RWPE2 (cell line): ENCODE measurements around the gene GPER1.

Experiments
- ATAC-seq: fragments of 200-7000 bp; cut with Tn5 transposase; 3 replicates; pipeline ENCODE4 v1.9.1; 2021; ENCODE audit warnings: low read depth
- DNase-seq: peaks from one replicate; pipeline ENCODE4 v3.0.0-alpha.2; 2020; ENCODE audit warnings: low spot score
- H3K27ac ChIP-seq: fragments of 450-650 bp; 2 replicates; pipeline ENCODE4 v1.5.1; 2017; ENCODE audit warnings: mild to moderate bottlenecking; ENCODE audit not compliant: poor library complexity, severe bottlenecking
- H3K27me3 ChIP-seq: fragments of 250-450 bp; sonication (Bioruptor Pico); 2 replicates; pipeline ENCODE4 v1.5.1; 2021; ENCODE audit warnings: mild to moderate bottlenecking, moderate library complexity; ENCODE audit not compliant: insufficient read depth, poor library complexity, severe bottlenecking
- H3K36me3 ChIP-seq: fragments of 250-450 bp; sonication (Bioruptor Pico); 2 replicates; pipeline ENCODE4 v1.5.1; 2020; ENCODE audit warnings: low read depth, mild to moderate bottlenecking, moderate library complexity
- H3K4me1 ChIP-seq: fragments of 250-450 bp; sonication (Bioruptor Pico); 2 replicates; pipeline ENCODE4 v1.5.1; 2021; ENCODE audit warnings: mild to moderate bottlenecking, moderate library complexity; ENCODE audit not compliant: insufficient read depth, poor library complexity, severe bottlenecking
- H3K4me3 ChIP-seq: fragments of 250-450 bp; sonication (Bioruptor Pico); 2 replicates; pipeline ENCODE4 v1.5.1; 2021; ENCODE audit warnings: mild to moderate bottlenecking, moderate library complexity; ENCODE audit not compliant: severe bottlenecking
- H3K9me3 ChIP-seq: fragments of 250-450 bp; sonication (Bioruptor Pico); 2 replicates; pipeline ENCODE4 v1.5.1; 2021; ENCODE audit warnings: mild to moderate bottlenecking, moderate library complexity; ENCODE audit not compliant: severe bottlenecking
- CTCF ChIP-seq: fragments of 450-650 bp; IDR thresholded peaks from one replicate; pipeline ENCODE4 v1.5.1; 2017; ENCODE audit warnings: mild to moderate bottlenecking, moderate library complexity; ENCODE audit not compliant: poor library complexity, severe bottlenecking

Gene GPER1

GRCh38 chr7:1079546-1079945, 8.4 kb upstream of the GPER1 start:
- Histone ChIP-seq H3K9me3 (no peaks in the 10 kb centered on the region), H3K4me1 (peaks cover 14% of the 10 kb centered on the region), H3K27ac (no peak overlapping the region), H3K4me3 (no peak overlapping the region), H3K36me3 (no peaks in the 10 kb centered on the region), H3K27me3 (no peaks in the 10 kb centered on the region)
- ATAC-seq = no peak
- no peak for TF ChIP-seq CTCF
- no peak for DNase-seq

- H3K27ac ChIP-seq = no peak overlapping the region
- DNase-seq (no peak), ATAC-seq (no peak)
- no peaks in the 10 kb centered on the region for H3K27me3 ChIP-seq
- H3K9me3 ChIP-seq = no peaks in the 10 kb centered on the region
- H3K4me1 ChIP-seq = peaks cover 10% of the 10 kb centered on the region
- TF ChIP-seq CTCF = no peak
- no peak overlapping the region for H3K4me3 ChIP-seq
- no peaks in the 10 kb centered on the region for H3K36me3 ChIP-seq
Observed at GRCh38 chr7:1080252-1080920, 7.5 kb upstream of the GPER1 start.

- Histone ChIP-seq H3K4me1 (peaks cover 5% of the 10 kb centered on the region), H3K36me3 (no peaks in the 10 kb centered on the region), H3K27ac (no peak overlapping the region), H3K9me3 (no peaks in the 10 kb centered on the region), H3K4me3 (no peak overlapping the region), H3K27me3 (no peaks in the 10 kb centered on the region)
- ATAC-seq (no peak), DNase-seq (no peak)
- no peak for TF ChIP-seq CTCF
Observed at GRCh38 chr7:1080921-1081255, 7.0 kb upstream of the GPER1 start.

- no peaks in the 10 kb centered on the region for H3K27me3 ChIP-seq
- ATAC-seq = no peak
Observed at GRCh38 chr7:1081336-1081735, 6.6 kb upstream of the GPER1 start.

More at GRCh38 chr7:1081336-1081735, 6.6 kb upstream of the GPER1 start:
- H3K9me3 ChIP-seq = no peaks in the 10 kb centered on the region
- no peak overlapping the region for H3K27ac ChIP-seq
- peaks cover 2% of the 10 kb centered on the region for H3K4me1 ChIP-seq
- DNase-seq = no peak
- no peak for TF ChIP-seq CTCF
- H3K36me3 ChIP-seq = no peaks in the 10 kb centered on the region
- H3K4me3 ChIP-seq = no peak overlapping the region
